NCI-H2107 (cell line): Measurements from ENCODE around the gene ZNF268.
A peak's percentile ranks its signal among the peaks of the same experiment; 100 is the strongest.

Source experiments
- DNase-seq: peaks from one replicate; lab custom pipeline; 2025; lab: John Stamatoyannopoulos, UW

The ZNF268 gene

GRCh38 chr12:133181238-133181959, at the start of gene ZNF268:
Gene ZNF268 (plus strand): TSS chr12:133181495. CDS start chr12:133181998, 503 bp downstream.
- peak; percentile 85 for DNase-seq

- DNase-seq: no peak
These were observed 45.5 kb upstream of the ZNF268 start for GRCh38 chr12:133135747-133136146.

GRCh38 chr12:133145981-133146380, 35.3 kb upstream of the ZNF268 start:
- no peak for DNase-seq

- no peak for DNase-seq
These were observed 25.1 kb upstream of the ZNF268 start for GRCh38 chr12:133156125-133156690.

- DNase-seq: no peak
These were observed 15.5 kb upstream of the ZNF268 start for GRCh38 chr12:133165776-133166175.

- no peak for DNase-seq
These were observed 8.8 kb upstream of the ZNF268 start for GRCh38 chr12:133172491-133172890.

- DNase-seq: no peak
These were observed 6.4 kb upstream of the ZNF268 start for GRCh38 chr12:133174901-133175300.

- DNase-seq: no peak
These were observed 626 bp upstream of the ZNF268 start for GRCh38 chr12:133180669-133181068.

- DNase-seq: no peak
These were observed 8.9 kb downstream of the ZNF268 start for GRCh38 chr12:133190176-133190575.

GRCh38 chr12:133192847-133193246, 11.6 kb downstream of the ZNF268 start:
- DNase-seq: no peak

GRCh38 chr12:133201888-133202287, 20.6 kb downstream of the ZNF268 start:
- no peak for DNase-seq

GRCh38 chr12:133202493-133203343, 21.4 kb downstream of the ZNF268 start:
- DNase-seq: no peak

GRCh38 chr12:133203344-133204263, 22.3 kb downstream of the ZNF268 start:
- no peak for DNase-seq

- no peak for DNase-seq
These were observed 22.9 kb downstream of the ZNF268 start for GRCh38 chr12:133204264-133204603.

GRCh38 chr12:133206390-133206789, 25.1 kb downstream of the ZNF268 start:
- DNase-seq: no peak

GRCh38 chr12:133215724-133216123, 34.4 kb downstream of the ZNF268 start:
- no peak for DNase-seq

GRCh38 chr12:133217219-133217618, 35.9 kb downstream of the ZNF268 start:
- DNase-seq: no peak

- DNase-seq: no peak
These were observed 39.2 kb downstream of the ZNF268 start for GRCh38 chr12:133220521-133220920.

- no peak for DNase-seq
These were observed 39.9 kb downstream of the ZNF268 start for GRCh38 chr12:133221241-133221640.

GRCh38 chr12:133222211-133222610, 40.9 kb downstream of the ZNF268 start:
- DNase-seq: no peak

GRCh38 chr12:133225527-133225926, 44.2 kb downstream of the ZNF268 start:
- no peak for DNase-seq

- DNase-seq: no peak
These were observed 45.4 kb downstream of the ZNF268 start for GRCh38 chr12:133226690-133227089.
